ENCODE results near the gene JAK2. TPM values are rescaled to one million over a fixed set of nuclear protein-coding genes. Genes with fewer than 3 reads are reported as not detected.

Gene JAK2
- total RNA-seq, 2 donors from 2014 or later: 10.4 to 12.3 TPM

- no peaks in the 10 kb centered on the region for H3K36me3 Mint-ChIP-seq (ENCODE audit: low read depth)
- no peak for DNase-seq
- H3K27me3 Mint-ChIP-seq (ENCODE audit: insufficient read depth): peaks cover 22% of the 10 kb centered on the region
- TF ChIP-seq CTCF (conservative IDR thresholded peaks at IDR 0.05): no peak
- H3K9ac ChIP-seq (ENCODE audit: extremely low read depth, low read length, poor library complexity, severe bottlenecking): peak overlapping the region; percentile 48
- H3K9me3 ChIP-seq (ENCODE audit: control insufficient read depth, low read length): no peaks in the 10 kb centered on the region
- no peaks in the 10 kb centered on the region for H3K9me3 Mint-ChIP-seq
- H3K4me1 ChIP-seq (ENCODE audit: control insufficient read depth, insufficient read depth, low read length): no peaks in the 10 kb centered on the region
- H3K4me3 ChIP-seq (ENCODE audit: low read length): peak overlapping the region; percentile 90
- peak overlapping the region; percentile 72 for H3K4me3 Mint-ChIP-seq
- 20 to 28% methylated on average over 14 to 25 of the region's 25 CpGs for WGBS, 2 experiments (ENCODE audit: insufficient coverage in 1 of 2, insufficient read length in 1 of 2)
- peak overlapping the region; percentile 95 for H3K27ac Mint-ChIP-seq
- no peaks in the 10 kb centered on the region for H3K36me3 ChIP-seq (ENCODE audit: control insufficient read depth, insufficient read depth, low read length)
- H3K4me1 Mint-ChIP-seq: peaks cover 19% of the 10 kb centered on the region
- H3K27ac ChIP-seq (ENCODE audit: low read depth, low read length): peak overlapping the region; percentile 82
- H3K27me3 ChIP-seq (ENCODE audit: control insufficient read depth, insufficient read depth, low read length, poor library complexity, severe bottlenecking): peaks cover 8% of the 10 kb centered on the region
Measured at GRCh38 chr9:4984171-4984620, 876 bp upstream of the JAK2 start.

DNA sequence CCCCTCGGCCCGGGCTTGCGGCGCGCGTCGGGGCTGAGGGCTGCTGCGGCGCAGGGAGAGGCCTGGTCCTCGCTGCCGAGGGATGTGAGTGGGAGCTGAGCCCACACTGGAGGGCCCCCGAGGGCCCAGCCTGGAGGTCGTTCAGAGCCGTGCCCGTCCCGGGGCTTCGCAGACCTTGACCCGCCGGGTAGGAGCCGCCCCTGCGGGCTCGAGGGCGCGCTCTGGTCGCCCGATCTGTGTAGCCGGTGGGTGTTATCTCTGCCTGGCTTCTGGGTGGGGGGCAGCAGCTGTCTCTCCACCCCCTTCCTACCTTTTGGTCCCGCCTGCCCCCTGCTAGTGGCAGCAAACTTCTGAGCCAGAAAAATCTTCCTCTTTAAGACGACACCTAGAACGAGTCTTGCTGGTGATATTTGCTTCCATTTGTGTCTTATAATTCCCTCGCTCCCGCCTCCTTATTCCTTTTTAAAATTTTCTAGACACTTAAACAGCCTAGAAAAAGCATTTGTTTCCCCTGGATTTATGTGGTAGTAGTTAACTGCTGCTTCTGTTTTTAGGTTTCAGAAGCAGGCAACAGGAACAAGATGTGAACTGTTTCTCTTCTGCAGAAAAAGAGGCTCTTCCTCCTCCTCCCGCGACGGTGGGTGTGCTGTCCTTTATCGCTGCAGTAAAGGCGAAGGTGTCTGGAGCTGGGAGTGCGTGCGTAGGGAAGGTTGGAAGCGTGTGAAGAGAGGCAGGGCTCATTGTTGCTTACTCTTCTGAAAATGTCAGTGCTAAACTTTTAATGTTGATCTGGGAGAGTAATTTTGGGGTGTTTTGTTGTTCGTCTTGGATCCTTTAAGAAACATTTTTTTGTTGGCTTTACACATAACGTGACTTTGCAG, 554 bp downstream of the JAK2 start:
- no peaks in the 10 kb centered on the region for H3K36me3 Mint-ChIP-seq (ENCODE audit: low read depth)
- H3K27ac Mint-ChIP-seq: peak overlapping the region; percentile 81
- peak overlapping the region; percentile 82 for H3K27ac ChIP-seq (ENCODE audit: low read depth, low read length)
- no peaks in the 10 kb centered on the region for H3K27me3 ChIP-seq (ENCODE audit: control insufficient read depth, insufficient read depth, low read length, poor library complexity, severe bottlenecking)
- peak overlapping the region; percentile 48 for H3K9ac ChIP-seq (ENCODE audit: extremely low read depth, low read length, poor library complexity, severe bottlenecking)
- WGBS, 2 experiments (ENCODE audit: insufficient coverage in 1 of 2, insufficient read length in 1 of 2): 1 to 5% methylated on average over 10 to 42 of the region's 42 CpGs
- no peaks in the 10 kb centered on the region for H3K9me3 Mint-ChIP-seq
- H3K4me3 Mint-ChIP-seq: peak overlapping the region; percentile 72
- no peak for TF ChIP-seq CTCF (conservative IDR thresholded peaks at IDR 0.05)
- no peaks in the 10 kb centered on the region for H3K4me1 ChIP-seq (ENCODE audit: control insufficient read depth, insufficient read depth, low read length)
- peaks cover 9% of the 10 kb centered on the region for H3K27me3 Mint-ChIP-seq (ENCODE audit: insufficient read depth)
- DNase-seq: peak; percentile 81
- no peaks in the 10 kb centered on the region for H3K9me3 ChIP-seq (ENCODE audit: control insufficient read depth, low read length)
- peaks cover 19% of the 10 kb centered on the region for H3K4me1 Mint-ChIP-seq
- H3K4me3 ChIP-seq (ENCODE audit: low read length): peak overlapping the region; percentile 90
- no peaks in the 10 kb centered on the region for H3K36me3 ChIP-seq (ENCODE audit: control insufficient read depth, insufficient read depth, low read length)

DNA sequence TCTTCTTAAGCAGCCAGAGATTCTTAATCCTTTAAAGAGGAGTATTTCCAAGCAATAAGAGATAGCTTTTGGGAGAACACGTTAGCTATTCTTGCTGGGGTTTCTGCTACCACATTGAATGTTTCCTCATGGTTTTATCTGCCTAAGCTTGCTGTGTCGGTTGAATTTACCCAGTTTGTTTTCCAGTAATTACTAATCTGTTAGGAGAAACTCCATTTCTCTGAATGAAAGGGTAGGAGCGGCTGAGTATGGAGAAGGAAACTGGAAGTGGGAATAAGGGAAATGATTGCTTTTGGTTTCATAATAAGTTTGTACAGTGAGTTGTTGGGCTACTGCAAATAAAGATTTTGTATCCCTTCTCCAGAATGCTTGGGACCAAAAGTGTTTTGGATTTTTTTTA, 1.2 kb downstream of the JAK2 start:
- peaks cover 19% of the 10 kb centered on the region for H3K4me1 Mint-ChIP-seq
- H3K27me3 Mint-ChIP-seq (ENCODE audit: insufficient read depth): peaks cover 9% of the 10 kb centered on the region
- no peak overlapping the region for H3K27ac ChIP-seq (ENCODE audit: low read depth, low read length)
- H3K9ac ChIP-seq (ENCODE audit: extremely low read depth, low read length, poor library complexity, severe bottlenecking): peak overlapping the region; percentile 48
- TF ChIP-seq CTCF (conservative IDR thresholded peaks at IDR 0.05): no peak
- DNase-seq: no peak
- H3K4me3 Mint-ChIP-seq: peak overlapping the region; percentile 72
- no peaks in the 10 kb centered on the region for H3K9me3 ChIP-seq (ENCODE audit: control insufficient read depth, low read length)
- H3K4me1 ChIP-seq (ENCODE audit: control insufficient read depth, insufficient read depth, low read length): no peaks in the 10 kb centered on the region
- no peaks in the 10 kb centered on the region for H3K36me3 ChIP-seq (ENCODE audit: control insufficient read depth, insufficient read depth, low read length)
- H3K27ac Mint-ChIP-seq: peak overlapping the region; percentile 81
- H3K36me3 Mint-ChIP-seq (ENCODE audit: low read depth): no peaks in the 10 kb centered on the region
- 43 to 75% methylated on average over 1 to 3 of the region's 3 CpGs for WGBS, 2 experiments (ENCODE audit: insufficient coverage in 1 of 2, insufficient read length in 1 of 2)
- peak overlapping the region; percentile 90 for H3K4me3 ChIP-seq (ENCODE audit: low read length)
- H3K9me3 Mint-ChIP-seq: no peaks in the 10 kb centered on the region
- H3K27me3 ChIP-seq (ENCODE audit: control insufficient read depth, insufficient read depth, low read length, poor library complexity, severe bottlenecking): no peaks in the 10 kb centered on the region

All from endodermal cell (in vitro differentiated cells).